Central memory CD8-positive, alpha-beta T cell (primary cell): ENCODE data around the gene DCLRE1C.
A peak's percentile ranks its signal among the peaks of the same experiment; 100 is the strongest.

Experiments used
- ATAC-seq: fragments of 150-1000 bp; cut with Tn5 transposase; replicated peaks from 2 replicates; pipeline ENCODE4 v1.10.0; 2022; ENCODE audit warnings: mild to moderate bottlenecking, moderate FRiP score, moderate number of reproducible peaks; ENCODE audit not compliant: poor library complexity, severe bottlenecking; ENCODE audit errors: extremely low read depth
- DNase-seq, 2 donors: peaks; one replicate each; pipeline ENCODE4 v3.0.0; 2021; ENCODE audit warnings: low spot score in 2 of 2
- H3K27ac Mint-ChIP-seq: one replicate; pipeline ENCODE4 v1.8.0; 2022; ENCODE audit warnings: low read depth, mild to moderate bottlenecking, moderate library complexity, mixed read lengths
- H3K27me3 Mint-ChIP-seq: one replicate; pipeline ENCODE4 v1.8.0; 2022; ENCODE audit warnings: mixed read lengths
- H3K36me3 Mint-ChIP-seq: one replicate; pipeline ENCODE4 v1.8.0; 2022; ENCODE audit warnings: mild to moderate bottlenecking, moderate library complexity, mixed read lengths; ENCODE audit not compliant: insufficient read depth
- H3K4me1 Mint-ChIP-seq: one replicate; pipeline ENCODE4 v1.8.0; 2022; ENCODE audit warnings: mixed read lengths
- H3K4me3 Mint-ChIP-seq: one replicate; pipeline ENCODE4 v1.8.0; 2022; ENCODE audit warnings: mild to moderate bottlenecking, moderate library complexity, mixed read lengths
- H3K9me3 Mint-ChIP-seq: one replicate; pipeline ENCODE4 v1.8.0; 2022; ENCODE audit warnings: mixed read lengths

Gene DCLRE1C

GRCh38 chr10:14905890-14906289 is 48.0 kb downstream of the DCLRE1C start:
- Mint-ChIP-seq H3K36me3 (peaks cover 32% of the 10 kb centered on the region), H3K27ac (no peak overlapping the region)

GRCh38 chr10:14904864-14905263 is 49.0 kb downstream of the DCLRE1C start:
- H3K27ac Mint-ChIP-seq, result no peak overlapping the region
- H3K9me3 Mint-ChIP-seq, result no peaks in the 10 kb centered on the region
- no peaks in the 10 kb centered on the region for H3K27me3 Mint-ChIP-seq

More at GRCh38 chr10:14905890-14906289, 48.0 kb downstream of the DCLRE1C start:
- ATAC-seq, result no peak
- H3K9me3 Mint-ChIP-seq, result no peaks in the 10 kb centered on the region
- no peaks in the 10 kb centered on the region for H3K27me3 Mint-ChIP-seq
- no peak for DNase-seq
- peaks cover 4% of the 10 kb centered on the region for H3K4me1 Mint-ChIP-seq
- H3K4me3 Mint-ChIP-seq, result no peak overlapping the region

GRCh38 chr10:14904316-14904732 is 49.6 kb downstream of the DCLRE1C start:
- no peak overlapping the region for H3K27ac Mint-ChIP-seq

More at GRCh38 chr10:14904864-14905263, 49.0 kb downstream of the DCLRE1C start:
- no peak for DNase-seq
- no peaks in the 10 kb centered on the region for H3K4me1 Mint-ChIP-seq
- H3K4me3 Mint-ChIP-seq, result no peak overlapping the region
- ATAC-seq, result no peak
- peaks cover 22% of the 10 kb centered on the region for H3K36me3 Mint-ChIP-seq

DNA sequence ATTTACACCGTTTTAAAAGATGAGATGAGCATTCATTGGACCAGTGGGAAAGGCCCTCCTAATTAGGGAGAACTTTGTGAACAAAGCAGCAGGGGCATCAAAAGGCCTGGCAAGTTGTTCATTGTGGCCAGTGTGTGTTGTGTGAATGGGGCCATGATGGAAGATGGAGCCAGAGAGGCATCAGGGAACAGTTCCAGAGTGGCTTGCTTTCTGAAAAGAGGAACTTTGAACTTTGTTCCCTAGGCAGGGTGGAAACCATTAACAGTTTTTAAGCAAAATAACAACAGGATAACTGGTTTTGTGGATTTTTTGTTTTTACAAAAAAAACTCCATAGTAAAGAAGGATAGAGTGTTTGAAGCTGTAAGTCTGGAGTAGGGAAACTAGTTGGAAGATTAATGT is 62.7 kb downstream of the DCLRE1C start:
- Mint-ChIP-seq H3K27ac (no peak overlapping the region), H3K4me3 (no peak overlapping the region), H3K27me3 (no peaks in the 10 kb centered on the region), H3K4me1 (no peaks in the 10 kb centered on the region), H3K9me3 (no peaks in the 10 kb centered on the region), H3K36me3 (peaks cover 5% of the 10 kb centered on the region)
- ATAC-seq (no peak), DNase-seq (no peak)

More at GRCh38 chr10:14904316-14904732, 49.6 kb downstream of the DCLRE1C start:
- Mint-ChIP-seq H3K27me3 (no peaks in the 10 kb centered on the region), H3K4me3 (no peak overlapping the region), H3K36me3 (peaks cover 18% of the 10 kb centered on the region), H3K9me3 (no peaks in the 10 kb centered on the region), H3K4me1 (no peaks in the 10 kb centered on the region)
- DNase-seq, result peak in 1 of 2 donors; percentile 15
- ATAC-seq, result peak; percentile 79

GRCh38 chr10:14889318-14889717 is 64.6 kb downstream of the DCLRE1C start:
- H3K27ac Mint-ChIP-seq, result no peak overlapping the region
- peaks cover 4% of the 10 kb centered on the region for H3K36me3 Mint-ChIP-seq
- no peak for ATAC-seq
- no peaks in the 10 kb centered on the region for H3K4me1 Mint-ChIP-seq
- no peak overlapping the region for H3K4me3 Mint-ChIP-seq
- no peaks in the 10 kb centered on the region for H3K27me3 Mint-ChIP-seq
- no peak for DNase-seq
- no peaks in the 10 kb centered on the region for H3K9me3 Mint-ChIP-seq

GRCh38 chr10:14884082-14884481 is 69.8 kb downstream of the DCLRE1C start:
- Mint-ChIP-seq H3K9me3 (no peaks in the 10 kb centered on the region), H3K4me3 (no peak overlapping the region), H3K36me3 (peaks cover 4% of the 10 kb centered on the region), H3K27ac (no peak overlapping the region), H3K27me3 (no peaks in the 10 kb centered on the region), H3K4me1 (peaks cover 11% of the 10 kb centered on the region)
- no peak for DNase-seq
- ATAC-seq, result no peak

GRCh38 chr10:14880229-14880628 is 73.7 kb downstream of the DCLRE1C start:
- H3K4me3 Mint-ChIP-seq, result peak overlapping the region; percentile 92
- H3K27me3 Mint-ChIP-seq, result no peaks in the 10 kb centered on the region
- H3K4me1 Mint-ChIP-seq, result peaks cover 24% of the 10 kb centered on the region
- H3K27ac Mint-ChIP-seq, result peak overlapping the region; percentile 81
- ATAC-seq (no peak), DNase-seq (no peak)
- H3K36me3 Mint-ChIP-seq, result peaks cover 8% of the 10 kb centered on the region
- H3K9me3 Mint-ChIP-seq, result no peaks in the 10 kb centered on the region

DNA sequence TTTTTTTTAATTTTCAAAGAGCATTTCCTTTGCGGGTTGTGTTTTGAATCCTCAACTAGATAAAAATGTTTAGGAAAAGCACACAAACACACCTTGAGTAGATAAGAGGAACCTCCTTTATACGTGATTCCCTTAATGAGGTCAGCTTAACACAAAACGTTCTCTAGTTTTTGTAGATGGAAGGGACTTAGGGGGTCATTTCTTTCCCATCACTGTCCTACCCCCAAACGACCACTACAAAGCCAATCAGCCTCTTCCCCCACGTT is 74.0 kb downstream of the DCLRE1C start:
- Mint-ChIP-seq H3K4me1 (peaks cover 24% of the 10 kb centered on the region), H3K36me3 (peaks cover 8% of the 10 kb centered on the region), H3K27me3 (no peaks in the 10 kb centered on the region), H3K27ac (peak overlapping the region; percentile 81), H3K9me3 (no peaks in the 10 kb centered on the region), H3K4me3 (peak overlapping the region; percentile 92)
- DNase-seq, result no peak
- no peak for ATAC-seq

DNA sequence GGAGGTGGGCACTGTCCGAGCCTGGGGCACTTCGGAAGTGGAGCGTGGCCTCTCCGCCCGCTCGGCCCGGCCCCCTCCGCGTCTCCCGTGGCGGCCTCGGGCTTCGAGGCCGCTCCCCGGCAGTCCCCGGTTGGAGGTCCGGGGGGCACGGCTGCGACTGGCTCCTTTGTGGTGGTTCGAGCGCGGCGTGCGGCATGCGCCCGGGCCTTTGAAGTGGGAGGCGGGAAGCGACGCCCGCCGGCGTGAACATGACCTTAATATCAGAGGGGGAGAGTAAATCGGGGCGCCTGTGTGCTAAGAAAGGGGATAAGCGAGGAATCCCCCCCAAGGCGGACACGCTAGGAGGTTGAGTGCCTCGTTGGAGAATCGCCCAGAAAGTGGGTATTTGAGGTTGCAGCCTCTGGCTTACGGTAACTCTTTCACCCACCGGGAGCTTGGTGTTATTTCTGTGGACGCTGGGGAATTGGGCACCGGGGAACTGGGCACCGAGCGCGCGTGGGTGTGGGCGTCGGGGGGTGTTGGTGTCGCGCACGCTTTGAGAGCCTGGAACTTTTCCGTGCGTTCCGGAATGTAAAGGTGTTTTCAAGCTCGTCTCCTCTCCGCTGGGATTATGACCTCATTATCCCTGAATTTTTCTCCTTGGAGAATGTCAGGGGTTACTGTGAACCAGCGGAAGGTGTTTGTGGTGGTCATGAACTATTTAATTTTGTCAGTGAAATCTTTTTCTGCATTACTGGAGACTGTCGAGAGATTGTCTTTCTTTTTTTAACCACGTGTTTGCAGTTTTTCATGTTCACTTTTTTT is 74.6 kb downstream of the DCLRE1C start:
- Mint-ChIP-seq H3K4me1 (peaks cover 24% of the 10 kb centered on the region), H3K27me3 (no peaks in the 10 kb centered on the region), H3K4me3 (peak overlapping the region; percentile 92), H3K27ac (peak overlapping the region; percentile 81), H3K9me3 (no peaks in the 10 kb centered on the region), H3K36me3 (peaks cover 8% of the 10 kb centered on the region)
- ATAC-seq (peak; percentile 20), DNase-seq (peak; percentile 16 to 17)

DNA sequence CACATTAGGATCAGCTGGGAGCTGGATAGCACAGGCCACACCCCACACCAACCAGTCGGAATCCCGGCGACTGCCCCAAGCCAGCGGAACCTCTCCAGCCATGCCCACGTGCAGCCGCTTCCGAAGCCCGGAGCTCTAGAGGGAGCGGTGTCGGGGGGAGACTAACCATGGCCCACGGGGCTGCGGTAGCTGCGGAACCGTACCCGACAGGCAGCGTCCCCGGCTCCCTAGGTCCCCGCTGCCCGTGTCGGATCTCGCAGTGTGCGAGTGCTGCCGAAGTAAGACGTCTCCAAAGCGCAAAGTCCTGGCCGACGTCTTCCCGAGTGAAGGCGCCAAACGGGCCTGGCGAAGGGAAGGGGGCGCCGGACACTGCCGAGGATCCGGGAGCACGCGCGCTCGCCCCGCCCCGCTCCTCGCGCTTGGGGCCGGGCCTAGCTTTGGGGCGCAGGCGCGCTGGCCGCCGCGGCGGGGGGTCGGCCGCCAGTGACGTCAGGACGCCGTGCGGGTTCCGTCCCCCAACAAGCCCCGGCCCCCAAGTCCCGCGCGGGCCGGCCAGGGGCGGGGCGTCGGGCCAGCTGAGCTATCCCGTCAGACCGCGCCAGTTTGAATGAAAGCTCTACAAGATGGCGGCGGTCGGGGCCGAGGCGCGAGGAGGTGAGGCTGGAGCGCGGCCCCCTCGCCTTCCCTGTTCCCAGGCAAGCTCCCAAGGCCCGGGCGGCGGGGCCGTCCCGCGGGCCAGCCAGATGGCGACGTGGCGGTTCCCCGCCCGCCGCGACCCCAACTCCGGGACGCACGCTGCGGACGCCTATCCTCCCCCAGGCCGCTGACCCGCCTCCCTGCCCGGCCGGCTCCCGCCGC is 75.4 kb downstream of the DCLRE1C start, which contains the start of gene SUV39H2:
Gene SUV39H2 (plus strand): TSS at position 601 of the 858 bp plus-strand sequence. CDS start 23 bp downstream, at position 624.
- Mint-ChIP-seq H3K27ac (peak within 1 kb of the TSS; percentile 81), H3K27me3 (no peaks in the 10 kb centered on the region), H3K4me3 (peak within 1 kb of the TSS; percentile 92), H3K4me1 (peaks cover 24% of the 10 kb centered on the region), H3K9me3 (no peaks in the 10 kb centered on the region), H3K36me3 (peaks cover 8% of the 10 kb centered on the region)
- ATAC-seq (peak; percentile 92), DNase-seq (peak; percentile 74 to 81)

DNA sequence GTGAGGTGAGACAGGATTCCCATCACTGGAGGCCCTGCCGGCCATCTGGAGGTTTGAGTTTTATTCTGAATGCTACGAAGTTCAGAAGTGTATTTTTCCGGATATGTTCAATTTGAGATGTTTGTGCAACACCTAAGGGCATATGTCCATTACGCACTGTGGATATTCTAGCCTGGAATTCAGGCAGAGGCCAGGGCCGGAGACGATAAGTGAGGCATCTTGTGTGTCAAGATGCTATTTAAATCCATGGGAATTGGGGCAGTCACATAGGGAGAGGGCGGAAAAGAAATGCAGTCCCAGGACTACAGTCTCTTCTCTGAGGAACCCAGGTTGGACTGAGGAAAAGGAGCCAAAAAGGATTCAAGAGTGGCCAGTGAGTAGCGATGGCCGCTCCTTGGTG is 77.1 kb downstream of the DCLRE1C start:
- Mint-ChIP-seq H3K27me3 (no peaks in the 10 kb centered on the region), H3K27ac (no peak overlapping the region), H3K36me3 (peaks cover 11% of the 10 kb centered on the region), H3K4me1 (peaks cover 24% of the 10 kb centered on the region), H3K9me3 (no peaks in the 10 kb centered on the region), H3K4me3 (peak overlapping the region; percentile 92)
- DNase-seq (no peak), ATAC-seq (no peak)

DNA sequence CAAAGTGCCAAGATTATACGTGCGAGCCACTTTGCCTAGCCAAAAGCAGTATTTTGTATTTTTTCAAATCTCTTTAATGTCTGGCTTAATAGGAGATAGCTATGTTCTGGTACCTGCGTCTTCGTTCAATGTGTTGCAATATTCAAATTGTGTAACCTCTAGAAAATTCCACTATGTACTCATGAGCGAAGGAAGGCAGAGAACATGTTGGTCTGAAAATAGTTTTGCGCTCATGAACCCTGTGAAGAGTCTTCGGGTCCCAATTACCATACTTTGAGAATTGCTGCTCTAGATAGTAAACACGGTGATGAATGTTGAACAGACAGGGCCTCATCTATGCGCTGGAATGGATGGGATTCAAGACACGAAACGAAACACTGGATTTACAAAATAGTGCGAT is 78.0 kb downstream of the DCLRE1C start:
- no peak for ATAC-seq
- H3K4me3 Mint-ChIP-seq, result no peak overlapping the region
- no peak overlapping the region for H3K27ac Mint-ChIP-seq
- peaks cover 16% of the 10 kb centered on the region for H3K36me3 Mint-ChIP-seq
- H3K4me1 Mint-ChIP-seq, result peaks cover 24% of the 10 kb centered on the region
- H3K9me3 Mint-ChIP-seq, result no peaks in the 10 kb centered on the region
- DNase-seq, result no peak
- H3K27me3 Mint-ChIP-seq, result no peaks in the 10 kb centered on the region
